Right renal pelvis (tissue), 4 donors: ENCODE results near the gene PCDHGB5. TPM values are rescaled to one million over a fixed set of nuclear protein-coding genes. Genes with fewer than 3 reads are reported as not detected.
"Not testable (repeated sequence)": the region's sequence is repeated elsewhere in the genome, so short reads cannot be mapped to it uniquely, and the experiment has no call there.

ENCODE experiments used
- DNase-seq, 4 donors: peaks; one replicate each; pipeline ENCODE4 v3.0.0-alpha.2; 2013; ENCODE audit warnings: low read depth in 4 of 4, low spot score in 3 of 4, missing footprints in 1 of 4
- polyA plus RNA-seq, 4 donors: library from polyadenylated mRNA; unstranded; fragments of 120-200 nt; gene quantifications; one replicate each; pipeline ENCODE4 v1.2.1, GENCODE V29; 2013; ENCODE audit not compliant: insufficient read length in 4 of 4

The PCDHGB5 gene
- polyA plus RNA-seq, 4 donors = 9.4 to 11.0 (median 9.7) TPM

- not testable (repeated sequence) for DNase-seq
Measured at GRCh38 chr5:141375444-141376155, 22.1 kb upstream of the PCDHGB5 start.

GRCh38 chr5:141382469-141383294 is 15.1 kb upstream of the PCDHGB5 start, which contains the start of gene PCDHGA7:
Gene PCDHGA7 (plus strand): TSS chr5:141382742. CDS start chr5:141382900, 158 bp downstream.
- DNase-seq = no peak

GRCh38 chr5:141383345-141383744 is 14.4 kb upstream of the PCDHGB5 start:
- no peak for DNase-seq

DNA sequence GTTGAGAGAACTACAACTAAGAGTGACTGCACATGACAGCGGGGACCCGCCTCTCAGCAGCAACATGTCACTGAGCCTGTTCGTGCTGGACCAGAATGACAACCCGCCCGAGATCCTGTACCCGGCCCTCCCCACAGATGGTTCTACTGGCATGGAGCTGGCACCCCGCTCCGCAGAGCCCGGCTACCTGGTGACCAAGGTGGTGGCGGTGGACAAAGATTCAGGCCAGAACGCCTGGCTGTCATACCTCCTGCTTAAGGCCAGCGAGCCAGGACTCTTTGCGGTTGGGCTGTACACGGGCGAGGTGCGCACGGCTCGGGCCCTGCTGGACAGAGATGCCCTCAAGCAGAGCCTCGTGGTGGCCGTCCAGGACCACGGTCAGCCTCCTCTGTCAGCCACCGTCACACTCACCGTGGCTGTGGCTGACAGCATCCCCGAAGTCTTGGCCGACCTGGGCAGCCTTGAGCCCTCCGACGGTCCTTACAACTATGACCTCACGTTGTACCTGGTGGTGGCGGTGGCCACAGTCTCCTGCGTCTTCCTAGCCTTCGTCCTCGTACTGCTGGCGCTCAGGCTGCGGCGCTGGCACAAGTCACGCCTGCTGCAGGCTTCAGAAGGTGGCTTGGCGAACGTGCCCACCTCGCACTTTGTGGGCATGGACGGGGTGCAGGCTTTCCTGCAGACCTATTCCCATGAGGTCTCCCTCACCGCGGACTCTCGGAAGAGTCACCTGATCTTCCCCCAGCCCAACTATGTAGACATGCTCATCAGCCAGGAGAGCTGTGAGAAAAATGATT is 13.1 kb upstream of the PCDHGB5 start:
- no peak for DNase-seq

DNA sequence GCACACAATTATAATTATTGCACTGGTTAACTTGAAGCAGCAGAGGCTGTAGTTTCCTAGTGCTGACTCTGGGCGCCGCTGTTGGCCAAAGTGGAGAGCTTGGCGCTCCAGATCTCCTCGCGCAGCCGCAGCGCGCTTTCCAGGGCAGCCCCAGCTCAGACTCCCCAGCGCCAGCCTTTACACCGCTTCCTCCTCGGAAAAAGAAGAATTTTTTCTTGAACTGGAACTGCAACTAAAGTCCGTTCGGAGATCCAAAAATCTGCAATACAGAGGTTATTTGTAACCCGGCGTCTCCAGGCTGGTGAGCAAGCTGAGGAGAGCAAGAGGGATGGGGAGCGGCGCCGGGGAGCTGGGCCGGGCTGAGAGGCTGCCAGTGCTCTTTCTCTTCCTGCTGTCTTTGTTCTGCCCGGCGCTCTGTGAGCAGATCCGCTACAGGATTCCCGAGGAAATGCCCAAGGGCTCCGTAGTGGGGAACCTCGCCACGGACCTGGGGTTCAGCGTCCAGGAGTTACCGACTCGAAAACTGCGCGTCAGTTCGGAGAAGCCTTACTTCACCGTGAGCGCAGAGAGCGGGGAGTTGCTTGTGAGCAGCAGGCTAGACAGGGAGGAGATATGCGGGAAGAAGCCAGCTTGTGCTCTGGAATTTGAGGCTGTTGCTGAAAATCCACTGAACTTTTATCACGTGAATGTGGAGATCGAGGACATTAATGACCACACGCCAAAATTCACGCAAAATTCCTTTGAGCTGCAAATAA is 10.0 kb upstream of the PCDHGB5 start, which contains the start of gene PCDHGB4:
TSS of gene PCDHGB4 (plus strand) at position 142 of the 755 bp plus-strand sequence. CDS start at position 329, 187 bp downstream.
- DNase-seq = not testable (repeated sequence)

- DNase-seq = no peak
Measured at GRCh38 chr5:141388661-141389060, 9.1 kb upstream of the PCDHGB5 start.

DNA sequence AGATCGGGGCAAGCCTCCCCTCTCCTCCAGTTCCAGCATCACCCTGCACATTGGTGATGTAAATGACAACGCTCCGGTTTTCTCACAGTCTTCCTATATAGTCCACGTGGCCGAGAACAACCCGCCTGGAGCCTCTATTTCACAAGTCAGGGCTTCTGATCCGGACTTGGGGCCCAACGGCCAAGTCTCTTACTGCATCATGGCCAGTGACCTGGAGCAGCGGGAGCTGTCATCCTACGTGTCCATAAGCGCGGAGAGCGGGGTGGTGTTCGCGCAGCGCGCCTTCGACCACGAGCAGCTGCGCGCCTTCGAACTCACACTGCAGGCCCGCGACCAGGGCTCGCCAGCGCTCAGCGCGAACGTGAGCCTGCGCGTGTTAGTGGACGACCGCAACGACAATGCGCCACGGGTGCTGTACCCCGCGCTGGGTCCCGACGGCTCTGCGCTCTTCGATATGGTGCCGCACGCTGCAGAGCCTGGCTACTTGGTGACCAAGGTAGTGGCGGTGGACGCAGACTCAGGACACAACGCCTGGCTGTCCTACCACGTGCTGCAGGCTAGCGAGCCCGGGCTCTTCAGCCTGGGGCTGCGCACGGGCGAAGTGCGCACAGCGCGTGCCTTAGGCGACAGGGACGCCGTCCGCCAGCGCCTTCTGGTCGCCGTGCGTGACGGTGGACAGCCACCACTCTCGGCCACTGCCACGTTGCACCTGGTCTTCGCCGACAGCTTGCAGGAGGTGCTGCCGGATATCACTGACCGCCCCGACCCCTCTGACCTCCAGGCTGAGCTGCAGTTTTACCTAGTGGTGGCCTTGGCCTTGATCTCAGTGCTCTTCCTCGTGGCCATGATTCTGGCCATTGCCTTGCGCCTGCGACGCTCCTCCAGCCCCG is 8.3 kb upstream of the PCDHGB5 start:
- DNase-seq = no peak

DNA sequence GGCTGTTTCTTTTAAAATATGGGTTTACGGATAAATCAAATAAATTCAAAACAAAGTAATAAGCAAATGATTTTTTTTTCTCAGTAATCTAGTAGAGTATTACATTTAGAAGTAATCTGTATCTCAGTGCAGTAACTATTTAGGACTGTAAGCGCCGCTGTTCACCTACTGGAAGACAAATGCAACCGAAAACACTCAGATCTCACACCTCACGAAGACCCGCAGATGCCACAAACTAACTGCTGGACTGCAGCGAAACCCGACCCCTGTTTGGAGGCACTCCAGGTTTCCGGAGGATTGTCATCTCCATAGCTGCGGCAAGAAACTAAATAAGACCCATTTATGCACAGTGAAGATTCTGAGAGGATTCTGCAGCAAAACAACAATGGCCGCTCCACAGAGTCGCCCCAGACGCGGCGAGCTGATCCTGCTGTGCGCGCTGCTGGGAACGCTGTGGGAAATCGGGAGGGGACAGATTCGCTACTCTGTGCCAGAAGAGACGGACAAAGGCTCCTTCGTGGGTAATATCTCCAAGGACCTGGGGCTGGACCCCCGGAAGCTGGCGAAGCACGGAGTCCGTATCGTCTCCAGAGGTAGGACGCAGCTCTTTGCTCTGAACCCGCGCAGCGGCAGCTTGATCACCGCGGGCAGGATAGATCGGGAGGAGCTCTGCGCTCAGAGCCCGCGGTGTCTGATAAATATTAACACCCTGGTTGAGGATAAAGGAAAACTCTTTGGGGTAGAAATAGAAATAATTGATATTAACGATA is 5.1 kb upstream of the PCDHGB5 start, which contains the start of gene PCDHGA8:
TSS of gene PCDHGA8 (plus strand) at position 205 of the 770 bp plus-strand sequence. CDS start at position 386, 181 bp downstream.
- no peak for DNase-seq

DNA sequence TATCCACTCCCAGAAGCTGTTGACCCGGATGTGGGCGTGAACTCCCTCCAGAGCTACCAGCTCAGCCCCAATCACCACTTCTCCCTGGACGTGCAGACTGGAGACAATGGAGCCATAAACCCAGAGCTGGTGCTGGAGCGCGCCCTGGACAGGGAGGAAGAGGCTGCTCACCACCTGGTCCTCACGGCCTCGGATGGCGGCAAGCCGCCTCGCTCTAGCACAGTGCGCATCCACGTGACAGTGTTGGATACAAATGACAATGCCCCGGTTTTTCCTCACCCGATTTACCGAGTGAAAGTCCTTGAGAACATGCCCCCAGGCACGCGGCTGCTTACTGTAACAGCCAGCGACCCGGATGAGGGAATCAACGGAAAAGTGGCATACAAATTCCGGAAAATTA is 4.5 kb upstream of the PCDHGB5 start:
- no peak for DNase-seq

DNA sequence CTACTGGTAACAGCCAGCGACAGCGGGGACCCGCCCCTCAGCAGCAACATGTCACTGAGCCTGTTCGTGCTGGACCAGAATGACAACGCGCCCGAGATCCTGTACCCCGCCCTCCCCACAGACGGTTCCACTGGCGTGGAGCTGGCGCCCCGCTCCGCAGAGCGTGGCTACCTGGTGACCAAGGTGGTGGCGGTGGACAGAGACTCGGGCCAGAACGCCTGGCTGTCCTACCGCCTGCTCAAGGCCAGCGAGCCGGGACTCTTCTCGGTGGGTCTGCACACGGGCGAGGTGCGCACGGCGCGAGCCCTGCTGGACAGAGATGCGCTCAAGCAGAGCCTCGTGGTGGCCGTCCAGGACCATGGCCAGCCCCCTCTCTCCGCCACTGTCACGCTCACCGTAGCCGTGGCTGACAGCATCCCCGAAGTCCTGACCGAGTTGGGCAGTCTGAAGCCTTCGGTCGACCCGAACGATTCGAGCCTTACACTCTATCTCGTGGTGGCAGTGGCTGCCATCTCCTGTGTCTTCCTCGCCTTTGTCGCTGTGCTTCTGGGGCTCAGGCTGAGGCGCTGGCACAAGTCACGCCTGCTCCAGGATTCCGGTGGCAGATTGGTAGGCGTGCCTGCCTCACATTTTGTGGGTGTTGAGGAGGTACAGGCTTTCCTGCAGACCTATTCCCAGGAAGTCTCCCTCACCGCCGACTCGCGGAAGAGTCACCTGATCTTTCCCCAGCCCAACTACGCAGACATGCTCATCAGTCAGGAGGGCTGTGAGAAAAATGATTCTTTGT is 3.2 kb upstream of the PCDHGB5 start:
- not testable (repeated sequence) for DNase-seq

- no peak for DNase-seq
Measured at GRCh38 chr5:141398608-141399007, 861 bp downstream of the PCDHGB5 start.

DNA sequence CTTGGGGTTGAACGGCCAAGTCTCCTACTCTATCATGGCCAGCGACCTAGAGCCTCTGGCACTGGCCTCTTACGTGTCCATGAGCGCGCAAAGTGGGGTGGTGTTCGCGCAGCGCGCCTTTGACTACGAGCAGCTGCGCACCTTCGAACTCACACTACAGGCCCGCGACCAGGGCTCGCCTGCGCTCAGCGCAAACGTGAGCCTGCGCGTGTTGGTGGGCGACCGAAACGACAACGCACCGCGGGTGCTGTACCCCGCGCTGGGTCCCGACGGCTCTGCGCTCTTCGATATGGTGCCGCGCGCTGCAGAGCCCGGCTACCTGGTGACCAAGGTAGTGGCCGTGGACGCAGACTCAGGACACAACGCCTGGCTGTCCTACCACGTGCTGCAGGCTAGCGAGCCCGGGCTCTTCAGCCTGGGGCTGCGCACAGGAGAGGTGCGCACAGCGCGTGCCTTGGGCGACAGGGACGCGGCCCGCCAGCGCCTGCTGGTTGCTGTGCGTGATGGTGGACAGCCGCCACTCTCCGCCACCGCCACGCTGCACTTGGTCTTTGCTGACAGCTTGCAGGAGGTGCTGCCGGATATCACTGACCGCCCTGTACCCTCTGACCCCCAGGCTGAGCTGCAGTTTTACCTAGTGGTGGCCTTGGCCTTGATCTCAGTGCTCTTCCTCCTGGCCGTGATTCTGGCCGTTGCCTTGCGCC is 2.0 kb downstream of the PCDHGB5 start:
- DNase-seq = no peak

DNA sequence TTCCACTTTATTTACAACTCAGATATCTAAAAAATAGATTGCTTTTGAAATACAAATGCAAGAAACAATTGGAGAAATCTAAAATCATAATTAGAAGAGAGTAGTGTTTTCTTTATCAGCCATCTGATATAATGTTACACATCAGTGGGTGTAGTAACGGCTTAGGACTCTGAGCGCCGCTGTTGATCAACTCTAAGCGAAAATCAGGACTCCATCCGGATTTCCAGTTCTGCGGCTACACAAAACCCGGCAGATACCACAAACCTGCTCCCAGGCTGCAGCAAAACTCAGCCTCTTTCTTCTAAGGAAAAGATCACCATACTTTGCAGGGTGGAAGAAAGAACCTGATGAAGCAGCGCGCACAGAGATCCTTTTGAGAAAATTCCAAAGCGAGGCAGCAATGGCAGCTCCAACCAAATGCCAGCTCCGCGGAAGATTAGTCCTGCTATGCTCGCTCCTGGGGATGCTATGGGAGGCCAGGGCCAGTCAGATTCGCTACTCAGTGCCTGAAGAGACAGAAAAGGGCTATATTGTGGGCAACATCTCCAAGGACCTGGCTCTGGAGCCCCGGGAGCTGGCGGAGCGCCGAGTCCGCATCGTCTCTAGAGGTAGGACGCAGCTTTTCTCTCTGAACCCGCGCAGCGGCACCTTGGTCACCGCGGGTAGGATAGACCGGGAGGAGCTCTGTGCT is 5.0 kb downstream of the PCDHGB5 start, which contains the start of gene PCDHGA9:
TSS of gene PCDHGA9 (plus strand) at position 226 of the 691 bp plus-strand sequence. CDS start at position 401, 175 bp downstream.
- DNase-seq = no peak

DNA sequence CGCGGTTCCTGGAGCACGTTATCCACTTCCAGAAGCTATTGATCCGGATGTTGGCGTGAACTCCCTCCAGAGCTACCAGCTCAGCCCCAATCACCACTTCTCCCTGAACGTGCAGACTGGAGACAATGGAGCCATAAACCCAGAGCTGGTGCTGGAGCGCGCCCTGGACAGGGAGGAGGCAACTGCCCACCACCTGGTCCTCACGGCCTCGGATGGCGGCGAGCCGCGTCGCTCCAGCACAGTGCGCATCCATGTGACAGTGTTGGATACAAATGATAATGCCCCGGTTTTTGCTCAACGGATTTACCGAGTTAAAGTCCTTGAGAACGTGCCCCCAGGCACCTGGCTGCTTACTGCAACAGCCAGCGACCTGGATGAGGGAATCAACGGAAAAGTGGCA is 5.6 kb downstream of the PCDHGB5 start:
- DNase-seq = no peak

DNA sequence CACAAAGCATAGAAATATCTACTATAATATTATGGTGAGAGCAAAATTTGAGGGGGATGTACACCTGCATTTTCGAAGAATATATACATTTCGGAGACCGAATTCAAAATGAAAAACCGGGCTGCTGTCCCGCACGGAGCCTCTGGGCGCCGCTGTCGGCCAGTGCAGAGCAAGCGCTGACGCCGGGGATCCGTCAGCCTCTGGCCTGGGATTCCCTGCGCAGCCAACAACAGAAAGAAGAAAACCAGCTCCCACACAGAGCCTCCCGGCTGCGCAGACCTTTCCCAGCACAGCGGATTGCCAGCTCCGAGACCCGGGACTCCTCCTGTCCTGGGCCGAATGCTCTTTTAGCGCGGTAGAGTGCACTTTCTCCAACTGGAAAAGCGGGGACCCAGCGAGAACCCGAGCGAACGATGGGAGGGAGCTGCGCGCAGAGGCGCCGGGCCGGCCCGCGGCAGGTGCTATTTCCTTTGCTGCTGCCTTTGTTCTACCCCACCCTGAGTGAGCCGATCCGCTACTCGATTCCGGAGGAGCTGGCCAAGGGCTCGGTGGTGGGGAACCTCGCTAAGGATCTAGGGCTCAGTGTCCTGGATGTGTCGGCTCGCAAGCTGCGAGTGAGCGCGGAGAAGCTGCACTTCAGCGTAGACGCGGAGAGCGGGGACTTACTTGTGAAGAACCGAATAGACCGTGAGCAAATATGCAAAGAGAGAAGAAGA is 10.2 kb downstream of the PCDHGB5 start, which contains the start of gene PCDHGB6:
TSS of gene PCDHGB6 (plus strand) at position 232 of the 716 bp plus-strand sequence. CDS start at position 414, 182 bp downstream.
- not testable (repeated sequence) for DNase-seq
